WERI-Rb-1 (cell line): ENCODE data around the gene SLC7A14.

ENCODE experiments used
- DNase-seq: peaks from one replicate; pipeline ENCODE4 v3.0.0-alpha.2; 2020
- H3K27ac ChIP-seq: fragments of 250-450 bp; sonication (Bioruptor Pico); 2 replicates; pipeline ENCODE4 v1.5.1; 2020; ENCODE audit warnings: mild to moderate bottlenecking, moderate library complexity
- H3K27me3 ChIP-seq: fragments of 250-450 bp; sonication (Bioruptor Pico); 2 replicates; pipeline ENCODE4 v1.5.1; 2021; ENCODE audit warnings: mild to moderate bottlenecking, low read depth, moderate library complexity; ENCODE audit not compliant: insufficient read depth, severe bottlenecking
- H3K36me3 ChIP-seq: fragments of 250-450 bp; sonication (Bioruptor Pico); 2 replicates; pipeline ENCODE4 v1.5.1; 2020; ENCODE audit warnings: mild to moderate bottlenecking, moderate library complexity
- H3K4me3 ChIP-seq: 2 replicates; pipeline ENCODE4 v1.5.1; 2011; ENCODE audit warnings: low read depth, mild to moderate bottlenecking, control low read depth, low read length
- H3K9me3 ChIP-seq: fragments of 250-450 bp; sonication (Bioruptor Pico); 2 replicates; pipeline ENCODE4 v1.5.1; 2021; ENCODE audit warnings: mild to moderate bottlenecking, moderate library complexity; ENCODE audit not compliant: severe bottlenecking
- TF ChIP-seq, protein P1 (sequence below): IDR thresholded peaks from 2 replicates; pipeline ENCODE4 v1.5.1; 2011; ENCODE audit warnings: low read depth, mild to moderate bottlenecking, control low read depth, inconsistent platforms, low read length

Gene SLC7A14

GRCh38 chr3:170534227-170534626 is 51.6 kb downstream of the SLC7A14 start:
- TF ChIP-seq, protein P1, sequence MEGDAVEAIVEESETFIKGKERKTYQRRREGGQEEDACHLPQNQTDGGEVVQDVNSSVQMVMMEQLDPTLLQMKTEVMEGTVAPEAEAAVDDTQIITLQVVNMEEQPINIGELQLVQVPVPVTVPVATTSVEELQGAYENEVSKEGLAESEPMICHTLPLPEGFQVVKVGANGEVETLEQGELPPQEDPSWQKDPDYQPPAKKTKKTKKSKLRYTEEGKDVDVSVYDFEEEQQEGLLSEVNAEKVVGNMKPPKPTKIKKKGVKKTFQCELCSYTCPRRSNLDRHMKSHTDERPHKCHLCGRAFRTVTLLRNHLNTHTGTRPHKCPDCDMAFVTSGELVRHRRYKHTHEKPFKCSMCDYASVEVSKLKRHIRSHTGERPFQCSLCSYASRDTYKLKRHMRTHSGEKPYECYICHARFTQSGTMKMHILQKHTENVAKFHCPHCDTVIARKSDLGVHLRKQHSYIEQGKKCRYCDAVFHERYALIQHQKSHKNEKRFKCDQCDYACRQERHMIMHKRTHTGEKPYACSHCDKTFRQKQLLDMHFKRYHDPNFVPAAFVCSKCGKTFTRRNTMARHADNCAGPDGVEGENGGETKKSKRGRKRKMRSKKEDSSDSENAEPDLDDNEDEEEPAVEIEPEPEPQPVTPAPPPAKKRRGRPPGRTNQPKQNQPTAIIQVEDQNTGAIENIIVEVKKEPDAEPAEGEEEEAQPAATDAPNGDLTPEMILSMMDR = no peak
- H3K27me3 ChIP-seq = peaks cover 7% of the 10 kb centered on the region
- H3K4me3 ChIP-seq = no peak overlapping the region
- DNase-seq = no peak
- no peak overlapping the region for H3K27ac ChIP-seq
- H3K9me3 ChIP-seq = no peaks in the 10 kb centered on the region
- H3K36me3 ChIP-seq = no peaks in the 10 kb centered on the region

DNA sequence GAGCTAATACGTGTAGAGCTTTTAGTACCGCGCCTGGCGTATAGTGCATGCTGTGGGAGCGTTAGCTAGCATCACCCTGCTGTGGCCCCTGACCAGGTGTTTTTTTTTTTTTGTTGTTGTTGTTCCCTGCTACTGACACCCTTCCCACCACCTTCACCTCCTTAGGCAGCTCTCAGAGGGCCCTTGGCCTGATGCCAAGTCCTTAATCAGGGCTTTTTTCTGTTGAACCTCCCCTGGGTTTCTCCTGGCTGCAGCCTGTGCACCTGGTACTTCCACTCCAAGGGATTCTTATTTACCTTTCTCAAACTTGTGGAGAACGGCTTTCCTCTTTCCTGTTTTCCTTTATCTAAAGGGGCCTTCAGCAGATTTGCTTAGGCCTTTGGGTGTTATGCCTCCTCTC is 53.3 kb downstream of the SLC7A14 start:
- peak; percentile 25 for DNase-seq
- Histone ChIP-seq H3K9me3 (no peaks in the 10 kb centered on the region), H3K4me3 (no peak overlapping the region), H3K36me3 (no peaks in the 10 kb centered on the region), H3K27ac (no peak overlapping the region), H3K27me3 (peaks cover 5% of the 10 kb centered on the region)
- TF ChIP-seq, protein P1 = no peak

DNA sequence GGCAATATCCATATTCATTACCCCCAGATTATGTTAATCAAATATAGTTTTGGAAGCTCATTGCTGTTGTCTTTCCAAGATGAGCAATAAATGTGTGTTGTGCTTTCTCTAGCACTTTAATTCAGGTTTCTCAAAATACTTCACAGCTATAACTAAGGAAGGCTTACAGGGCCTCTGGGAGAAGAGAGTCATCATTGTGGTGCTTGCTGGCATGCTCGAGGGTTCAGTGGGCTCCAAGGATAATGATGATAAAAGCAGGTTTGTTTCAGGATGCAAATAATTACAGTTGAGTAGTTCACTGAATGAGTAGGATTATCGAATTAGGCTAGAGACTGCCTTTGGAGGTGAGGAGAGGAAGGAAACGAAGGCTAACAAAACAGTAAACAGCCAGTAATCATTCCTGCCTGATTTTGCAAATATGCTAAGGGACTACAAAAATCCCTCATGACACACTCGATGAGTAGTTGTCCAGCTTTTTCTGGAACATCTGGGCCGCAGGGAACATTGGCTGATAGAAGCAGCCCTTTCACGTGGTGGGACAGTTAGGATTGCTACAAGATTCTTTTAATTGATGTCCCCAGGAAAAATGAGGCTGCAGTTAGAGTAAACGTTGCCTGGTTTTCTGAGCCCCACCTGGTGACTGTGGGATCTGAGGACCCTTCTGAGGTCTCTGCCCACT is 54.1 kb downstream of the SLC7A14 start:
- no peak overlapping the region for H3K4me3 ChIP-seq
- DNase-seq = no peak
- no peak overlapping the region for H3K27ac ChIP-seq
- H3K9me3 ChIP-seq = no peaks in the 10 kb centered on the region
- H3K27me3 ChIP-seq = peaks cover 5% of the 10 kb centered on the region
- no peaks in the 10 kb centered on the region for H3K36me3 ChIP-seq
- TF ChIP-seq, protein P1 = no peak

DNA sequence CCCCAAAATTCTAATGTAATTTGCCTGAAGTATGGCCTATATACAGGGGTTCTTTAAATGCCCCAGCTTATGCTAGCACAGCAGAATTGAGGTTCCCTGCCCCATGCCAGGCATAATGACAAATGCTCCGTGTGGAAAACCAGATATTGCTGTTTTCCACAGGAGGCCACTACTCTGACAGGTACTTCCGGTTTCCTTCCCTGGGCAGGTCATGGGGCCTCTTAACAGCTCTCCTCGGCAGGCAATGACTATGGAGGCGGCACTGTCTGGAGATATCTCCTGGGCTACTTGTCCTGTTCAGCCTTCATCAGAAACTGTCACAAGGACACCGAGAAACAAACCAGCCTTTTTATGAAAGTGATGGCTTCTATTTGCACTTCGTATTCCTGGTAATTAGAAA is 54.8 kb downstream of the SLC7A14 start:
- DNase-seq = no peak
- no peak overlapping the region for H3K27ac ChIP-seq
- TF ChIP-seq, protein P1 = no peak
- peaks cover 5% of the 10 kb centered on the region for H3K27me3 ChIP-seq
- H3K36me3 ChIP-seq = no peaks in the 10 kb centered on the region
- H3K4me3 ChIP-seq = no peak overlapping the region
- H3K9me3 ChIP-seq = no peaks in the 10 kb centered on the region

GRCh38 chr3:170529912-170530311 is 56.0 kb downstream of the SLC7A14 start:
- Histone ChIP-seq H3K9me3 (no peaks in the 10 kb centered on the region), H3K27me3 (no peaks in the 10 kb centered on the region), H3K36me3 (no peaks in the 10 kb centered on the region), H3K4me3 (no peak overlapping the region), H3K27ac (no peak overlapping the region)
- TF ChIP-seq, protein P1 = no peak
- DNase-seq = no peak

- no peak for DNase-seq
- Histone ChIP-seq H3K27ac (no peak overlapping the region), H3K9me3 (no peaks in the 10 kb centered on the region), H3K36me3 (no peaks in the 10 kb centered on the region), H3K4me3 (no peak overlapping the region), H3K27me3 (no peaks in the 10 kb centered on the region)
- TF ChIP-seq, protein P1 = no peak
Observed at GRCh38 chr3:170529346-170529745, 56.5 kb downstream of the SLC7A14 start.
